Measurements from ENCODE around the gene ZFAND3.
"Not testable (repeated sequence)": the region's sequence is repeated elsewhere in the genome, so short reads cannot be mapped to it uniquely, and the experiment has no call there.

Gene ZFAND3

GRCh38 chr6:38016824-38017223 is 197.3 kb downstream of the ZFAND3 start:
- DNase-seq = no peak

GRCh38 chr6:38018755-38019165 is 199.2 kb downstream of the ZFAND3 start:
- DNase-seq = no peak

GRCh38 chr6:38020593-38020992 is 201.1 kb downstream of the ZFAND3 start:
- DNase-seq = peak; percentile 76

- peak; percentile 76 for DNase-seq
Observed at GRCh38 chr6:38021029-38021428, 201.5 kb downstream of the ZFAND3 start.

- DNase-seq = no peak
Observed at GRCh38 chr6:38021571-38021970, 202.0 kb downstream of the ZFAND3 start.

- no peak for DNase-seq
Observed at GRCh38 chr6:38022688-38023087, 203.2 kb downstream of the ZFAND3 start.

GRCh38 chr6:38024908-38025307 is 205.4 kb downstream of the ZFAND3 start:
- DNase-seq = no peak

- no peak for DNase-seq
Observed at GRCh38 chr6:38025451-38025850, 205.9 kb downstream of the ZFAND3 start.

- DNase-seq = no peak
Observed at GRCh38 chr6:38027685-38028373, 208.3 kb downstream of the ZFAND3 start.

- DNase-seq = no peak
Observed at GRCh38 chr6:38030380-38030779, 210.9 kb downstream of the ZFAND3 start.

GRCh38 chr6:38032797-38033196 is 213.3 kb downstream of the ZFAND3 start:
- DNase-seq = no peak

- peak; percentile 83 for DNase-seq
Observed at GRCh38 chr6:38033442-38033982, 214.0 kb downstream of the ZFAND3 start.

- DNase-seq = no peak
Observed at GRCh38 chr6:38034274-38034914, 214.9 kb downstream of the ZFAND3 start.

GRCh38 chr6:38035478-38035877 is 216.0 kb downstream of the ZFAND3 start:
- DNase-seq = no peak

- DNase-seq = no peak
Observed at GRCh38 chr6:38039502-38039901, 220.0 kb downstream of the ZFAND3 start.

GRCh38 chr6:38040254-38040653 is 220.7 kb downstream of the ZFAND3 start:
- no peak for DNase-seq

- DNase-seq = no peak
Observed at GRCh38 chr6:38043259-38043753, 223.8 kb downstream of the ZFAND3 start.

- no peak for DNase-seq
Observed at GRCh38 chr6:38045701-38046305, 226.3 kb downstream of the ZFAND3 start.

- DNase-seq = no peak
Observed at GRCh38 chr6:38047562-38047961, 228.0 kb downstream of the ZFAND3 start.

GRCh38 chr6:38049861-38050397 is 230.4 kb downstream of the ZFAND3 start:
- DNase-seq = not testable (repeated sequence)

GRCh38 chr6:38051819-38052434 is 232.4 kb downstream of the ZFAND3 start:
- DNase-seq = no peak

- DNase-seq = no peak
Observed at GRCh38 chr6:38054527-38055202, 235.1 kb downstream of the ZFAND3 start.
